ENCODE data around the gene PCSK5.

The PCSK5 gene

DNA sequence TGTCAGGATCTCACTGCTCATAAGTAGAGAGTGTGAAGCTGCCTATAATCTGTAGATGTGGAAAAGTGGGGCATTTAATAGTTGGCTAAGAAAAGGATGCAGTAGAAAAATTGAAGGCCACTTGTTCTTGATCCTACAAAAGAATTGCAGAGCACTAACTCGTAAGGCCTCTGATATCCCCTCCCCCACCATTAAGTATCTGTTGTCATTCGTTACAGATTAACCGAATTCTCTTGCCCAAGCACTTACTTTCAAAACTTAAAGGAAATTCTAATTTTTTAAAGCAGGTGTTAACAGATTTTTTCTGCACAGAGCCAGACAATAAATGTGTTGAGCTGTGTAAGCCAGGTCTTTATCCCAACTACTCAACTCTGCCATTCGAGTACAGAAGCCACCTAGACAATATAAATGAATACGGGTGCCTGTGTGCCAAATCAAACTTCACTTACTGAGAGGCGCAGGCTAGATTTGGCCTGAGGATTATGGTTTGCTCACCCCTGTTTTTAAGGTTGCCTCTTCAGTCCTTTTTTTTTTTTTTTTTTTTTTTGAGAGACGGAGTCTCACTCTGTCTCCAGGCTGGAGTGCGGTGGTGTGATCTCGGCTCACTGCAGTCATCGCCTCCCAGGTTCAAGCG is 268.9 kb downstream of the PCSK5 start:
- H3K4me3 ChIP-seq (replicated peaks; ENCODE audit: low read depth, low read length), result no peak overlapping the region
- no peak for DNase-seq (ENCODE audit: extremely low read depth, low read depth)
- TF ChIP-seq, protein P1, sequence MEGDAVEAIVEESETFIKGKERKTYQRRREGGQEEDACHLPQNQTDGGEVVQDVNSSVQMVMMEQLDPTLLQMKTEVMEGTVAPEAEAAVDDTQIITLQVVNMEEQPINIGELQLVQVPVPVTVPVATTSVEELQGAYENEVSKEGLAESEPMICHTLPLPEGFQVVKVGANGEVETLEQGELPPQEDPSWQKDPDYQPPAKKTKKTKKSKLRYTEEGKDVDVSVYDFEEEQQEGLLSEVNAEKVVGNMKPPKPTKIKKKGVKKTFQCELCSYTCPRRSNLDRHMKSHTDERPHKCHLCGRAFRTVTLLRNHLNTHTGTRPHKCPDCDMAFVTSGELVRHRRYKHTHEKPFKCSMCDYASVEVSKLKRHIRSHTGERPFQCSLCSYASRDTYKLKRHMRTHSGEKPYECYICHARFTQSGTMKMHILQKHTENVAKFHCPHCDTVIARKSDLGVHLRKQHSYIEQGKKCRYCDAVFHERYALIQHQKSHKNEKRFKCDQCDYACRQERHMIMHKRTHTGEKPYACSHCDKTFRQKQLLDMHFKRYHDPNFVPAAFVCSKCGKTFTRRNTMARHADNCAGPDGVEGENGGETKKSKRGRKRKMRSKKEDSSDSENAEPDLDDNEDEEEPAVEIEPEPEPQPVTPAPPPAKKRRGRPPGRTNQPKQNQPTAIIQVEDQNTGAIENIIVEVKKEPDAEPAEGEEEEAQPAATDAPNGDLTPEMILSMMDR (IDR thresholded peaks at IDR 0.05; ENCODE audit: low read depth, low read length, missing control alignments), result no peak

DNA sequence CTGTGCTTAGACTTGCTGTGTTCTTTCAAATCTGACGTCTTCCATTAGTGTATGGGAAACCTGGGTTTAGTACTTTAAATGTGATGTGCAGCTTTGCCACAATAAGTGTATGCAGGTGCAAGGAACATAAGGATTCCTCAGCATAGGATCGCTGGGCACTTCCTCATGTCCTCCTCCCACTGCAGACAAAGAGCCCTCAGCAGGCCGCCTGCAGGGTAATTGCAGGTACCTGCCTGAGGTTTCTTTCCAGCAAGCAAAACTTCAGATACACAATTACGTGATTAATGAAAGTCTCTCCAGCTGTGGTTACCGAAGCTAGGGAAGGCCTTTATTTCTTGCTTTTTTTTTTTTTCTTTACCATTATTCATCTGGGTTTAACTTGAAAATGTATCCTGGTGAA is 270.6 kb downstream of the PCSK5 start:
- TF ChIP-seq, protein P1 (IDR thresholded peaks at IDR 0.05; ENCODE audit: low read depth, low read length, missing control alignments), result no peak
- no peak overlapping the region for H3K4me3 ChIP-seq (replicated peaks; ENCODE audit: low read depth, low read length)
- DNase-seq (ENCODE audit: extremely low read depth, low read depth), result no peak

DNA sequence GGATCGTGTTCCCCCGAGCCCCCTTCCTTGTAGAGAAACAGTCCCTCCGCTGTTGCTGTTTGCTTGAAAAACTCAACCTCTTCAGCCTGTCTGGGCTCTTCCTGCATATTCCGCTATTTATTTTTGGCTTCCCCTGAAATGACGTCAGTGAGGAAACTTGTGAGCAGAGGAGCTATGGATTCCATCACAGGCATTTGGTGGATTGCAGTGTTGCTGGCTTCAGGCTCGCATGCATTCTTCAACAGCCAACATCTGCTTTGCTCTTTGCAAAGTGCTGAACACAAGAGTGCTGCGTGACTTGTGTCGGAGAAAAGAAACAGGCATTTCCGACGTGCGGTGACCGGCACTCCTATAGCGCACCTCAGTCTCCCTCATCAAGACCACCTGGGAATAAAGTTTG is 271.1 kb downstream of the PCSK5 start:
- DNase-seq (ENCODE audit: extremely low read depth, low read depth), result peak; percentile 64
- H3K4me3 ChIP-seq (replicated peaks; ENCODE audit: low read depth, low read length), result no peak overlapping the region
- TF ChIP-seq, protein P1 (IDR thresholded peaks at IDR 0.05; ENCODE audit: low read depth, low read length, missing control alignments), result no peak

DNA sequence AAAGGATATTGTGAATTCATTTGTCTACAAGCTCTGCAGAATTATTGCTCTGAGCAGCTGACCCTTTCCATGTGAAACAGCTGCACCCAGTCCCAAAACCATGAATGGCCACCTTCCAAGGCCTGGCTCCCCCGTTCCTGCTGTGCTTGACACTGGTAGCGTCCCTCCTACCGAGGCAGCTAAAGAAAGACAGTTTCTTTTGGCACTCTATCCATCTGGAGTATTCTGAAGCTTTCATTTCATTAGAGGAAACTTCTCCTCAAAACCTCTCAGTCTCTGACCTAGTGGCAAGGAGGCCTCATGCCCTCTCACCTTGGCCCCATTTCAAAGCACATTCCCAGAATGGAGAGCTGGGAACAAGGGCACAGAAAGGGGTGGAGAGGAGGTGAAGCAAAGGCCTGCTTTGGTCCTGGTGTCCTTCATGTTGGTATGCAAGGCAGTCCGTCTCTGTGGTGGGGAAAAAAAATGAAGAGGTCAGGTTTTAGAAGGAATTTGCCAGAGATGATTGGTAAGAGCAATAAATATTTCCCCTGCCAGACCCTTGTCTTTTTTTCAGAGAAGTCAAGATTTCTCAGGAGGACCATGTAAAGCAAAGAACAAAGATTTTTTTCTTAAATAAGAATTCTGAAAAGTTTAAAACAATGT is 271.7 kb downstream of the PCSK5 start:
- H3K4me3 ChIP-seq (replicated peaks; ENCODE audit: low read depth, low read length), result no peak overlapping the region
- no peak for DNase-seq (ENCODE audit: extremely low read depth, low read depth)
- TF ChIP-seq, protein P1 (IDR thresholded peaks at IDR 0.05; ENCODE audit: low read depth, low read length, missing control alignments), result no peak

- TF ChIP-seq, protein P1 (IDR thresholded peaks at IDR 0.05; ENCODE audit: low read depth, low read length, missing control alignments), result no peak
- DNase-seq (ENCODE audit: extremely low read depth, low read depth), result no peak
- H3K4me3 ChIP-seq (replicated peaks; ENCODE audit: low read depth, low read length), result no peak overlapping the region
Observed at GRCh38 chr9:76162751-76163500, 272.5 kb downstream of the PCSK5 start.

DNA sequence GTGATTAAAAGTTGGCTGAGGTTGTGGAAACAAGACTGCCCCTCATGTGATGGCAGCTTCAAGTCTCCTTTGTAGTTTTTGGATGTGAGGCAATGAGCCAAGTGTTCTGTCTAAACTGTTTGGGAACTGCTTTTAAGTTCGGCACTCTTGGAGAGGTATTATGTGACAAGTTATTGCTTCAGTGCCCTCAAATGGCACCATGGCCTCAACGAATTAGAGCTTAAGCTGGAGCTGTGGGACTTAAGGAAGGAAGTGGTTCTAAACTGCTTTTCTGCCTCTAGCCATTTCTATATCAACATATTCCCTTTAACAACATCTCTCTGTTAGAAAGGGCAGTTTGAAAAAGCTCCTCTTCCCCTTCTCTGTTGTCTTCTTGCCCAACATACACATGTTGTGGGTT is 276.1 kb downstream of the PCSK5 start:
- TF ChIP-seq, protein P1 (IDR thresholded peaks at IDR 0.05; ENCODE audit: low read depth, low read length, missing control alignments), result no peak
- H3K4me3 ChIP-seq (replicated peaks; ENCODE audit: low read depth, low read length), result no peak overlapping the region
- no peak for DNase-seq (ENCODE audit: extremely low read depth, low read depth)

Data from HFF-Myc (cell line).